IMR-90 (cell line): ENCODE results near the gene CCNB2. TPM values are rescaled to one million over a fixed set of nuclear protein-coding genes. Genes with fewer than 3 reads are reported as not detected.
A peak's percentile ranks its signal among the peaks of the same experiment; 100 is the strongest.

Experiments
- ATAC-seq: fragments of 200-7000 bp; cut with Tn5 transposase; 2 replicates; pipeline ENCODE4 v1.9.1; 2020; ENCODE audit warnings: low read depth, mild to moderate bottlenecking, moderate library complexity
- BruUV-seq: library from RNA; stranded (reverse); fragments of 400-500 nt; replicated peaks from 2 replicates; lab custom pipeline; 2021; lab: Mats Ljungman, UMichigan
- CTCF ChIA-PET: fragments of 300-600 bp; formaldehyde crosslinking; extraction: SDS; loops from one replicate; lab custom pipeline; 2021; ENCODE audit warnings: antibody characterized with exemption; lab: Yijun Ruan, JAX
- POLR2A ChIA-PET: fragments of 300-600 bp; sonication (Branson Sonifier 250); formaldehyde crosslinking; loops from one replicate; lab custom pipeline; 2022; ENCODE audit warnings: antibody characterized with exemption; ENCODE audit not compliant: unreplicated experiment; lab: Charles Lee
- DNase-seq: peaks from one replicate; pipeline ENCODE4 v3.0.0; 2013
- H2AFZ ChIP-seq: replicated peaks from 2 replicates; pipeline ENCODE3; 2013; ENCODE audit warnings: low read length, mild to moderate bottlenecking; ENCODE audit not compliant: poor library complexity
- H2AK5ac ChIP-seq: 2 replicates; pipeline ENCODE4 v1.6.1; 2013; ENCODE audit warnings: low read depth, low read length, inconsistent platforms
- H2AK9ac ChIP-seq: replicated peaks from 2 replicates; pipeline ENCODE3; 2013; ENCODE audit warnings: mild to moderate bottlenecking, low read depth, low read length, moderate library complexity; ENCODE audit not compliant: poor library complexity
- H2BK120ac ChIP-seq: 2 replicates; pipeline ENCODE4 v1.6.1; 2013; ENCODE audit warnings: low read depth, low read length, inconsistent platforms
- H2BK15ac ChIP-seq: 3 replicates; pipeline ENCODE4 v1.6.1; 2013; ENCODE audit warnings: low read depth, low read length, inconsistent platforms
- H2BK20ac ChIP-seq: 2 replicates; pipeline ENCODE4 v1.6.1; 2013; ENCODE audit warnings: low read depth, mild to moderate bottlenecking, inconsistent platforms, low read length, moderate library complexity
- H2BK5ac ChIP-seq: 2 replicates; pipeline ENCODE4 v1.6.1; 2013; ENCODE audit warnings: mild to moderate bottlenecking, low read depth, low read length, inconsistent platforms; ENCODE audit not compliant: poor library complexity, severe bottlenecking
- H3K14ac ChIP-seq: replicated peaks from 2 replicates; pipeline ENCODE4 v1.6.1; 2013; ENCODE audit warnings: low read depth, low read length, inconsistent platforms
- H3K18ac ChIP-seq: 2 replicates; pipeline ENCODE4 v1.6.1; 2013; ENCODE audit warnings: low read depth, low read length, control low read depth
- H3K23ac ChIP-seq: 2 replicates; pipeline ENCODE4 v1.6.1; 2013; ENCODE audit warnings: low read depth, low read length, inconsistent platforms
- H3K27ac ChIP-seq: 2 replicates; pipeline ENCODE4 v1.5.1; 2013; ENCODE audit warnings: mild to moderate bottlenecking, control low read depth, low read length; ENCODE audit not compliant: insufficient read depth
- H3K27me3 ChIP-seq: 2 replicates; pipeline ENCODE4 v1.6.1; 2013; ENCODE audit warnings: low read length; ENCODE audit not compliant: control insufficient read depth, insufficient read depth
- H3K36me3 ChIP-seq: 2 replicates; pipeline ENCODE4 v1.6.1; 2013; ENCODE audit warnings: low read length, mixed read lengths; ENCODE audit not compliant: control insufficient read depth, insufficient read depth
- H3K4ac ChIP-seq: 2 replicates; pipeline ENCODE4 v1.6.1; 2013; ENCODE audit warnings: low read depth, low read length, inconsistent platforms
- H3K4me1 ChIP-seq: 2 replicates; pipeline ENCODE4 v1.6.1; 2013; ENCODE audit warnings: low read length, mixed read lengths; ENCODE audit not compliant: control insufficient read depth, insufficient read depth
- H3K4me2 ChIP-seq: 2 replicates; pipeline ENCODE4 v1.6.1; 2013; ENCODE audit warnings: low read depth, mild to moderate bottlenecking, control low read depth, low read length, moderate library complexity
- H3K4me3 ChIP-seq: 2 replicates; pipeline ENCODE4 v1.5.1; 2013; ENCODE audit warnings: low read depth, mild to moderate bottlenecking, control low read depth, low read length, moderate library complexity; ENCODE audit not compliant: insufficient read depth
- H3K56ac ChIP-seq: 2 replicates; pipeline ENCODE4 v1.6.1; 2013; ENCODE audit warnings: low read length, inconsistent platforms; ENCODE audit not compliant: insufficient read depth; ENCODE audit errors: extremely low read depth
- H3K79me1 ChIP-seq, 2 experiments: 2 replicates each; pipeline ENCODE4 v1.6.1; 2013; ENCODE audit warnings: low read length in 2 of 2, inconsistent platforms in 1 of 2, low read depth in 1 of 2
- H3K9ac ChIP-seq: 2 replicates; pipeline ENCODE4 v1.6.1; 2013; ENCODE audit warnings: low read depth, low read length, control low read depth
- H3K9me1 ChIP-seq: 2 replicates; pipeline ENCODE4 v1.6.1; 2013; ENCODE audit warnings: low read length, inconsistent platforms; ENCODE audit not compliant: insufficient read depth
- H3K9me3 ChIP-seq: 2 replicates; pipeline ENCODE4 v1.6.1; 2013; ENCODE audit warnings: low read length; ENCODE audit not compliant: control insufficient read depth, insufficient read depth
- H4K20me1 ChIP-seq: 2 replicates; pipeline ENCODE4 v1.6.1; 2013; ENCODE audit warnings: low read length, inconsistent platforms; ENCODE audit not compliant: insufficient read depth
- H4K5ac ChIP-seq: 2 replicates; pipeline ENCODE4 v1.6.1; 2013; ENCODE audit warnings: mild to moderate bottlenecking, low read depth, low read length, control low read depth
- H4K8ac ChIP-seq, 2 experiments: 2 replicates each; pipeline ENCODE4 v1.6.1; 2013; ENCODE audit warnings: low read depth in 2 of 2, low read length in 2 of 2, control low read depth in 1 of 2, inconsistent platforms in 1 of 2
- H4K91ac ChIP-seq: 2 replicates; pipeline ENCODE4 v1.6.1; 2013; ENCODE audit warnings: low read depth, low read length, inconsistent platforms; ENCODE audit not compliant: insufficient read depth
- BHLHE40 ChIP-seq: fragments of 150-350 bp; IDR thresholded peaks from 2 replicates; pipeline ENCODE4 v1.6.1; 2016; ENCODE audit warnings: mild to moderate bottlenecking, low read depth, low read length
- CEBPB ChIP-seq: IDR thresholded peaks from 2 replicates; pipeline ENCODE4 v1.6.1; 2012; ENCODE audit warnings: low read depth, low read length, improper control_type of control experiment
- CHD1 ChIP-seq: IDR thresholded peaks from 2 replicates; pipeline ENCODE4 v1.6.1; 2012; ENCODE audit warnings: low read depth, low read length, improper control_type of control experiment
- FOS ChIP-seq: fragments of 150-350 bp; IDR thresholded peaks from 2 replicates; pipeline ENCODE4 v1.6.1; 2016; ENCODE audit warnings: low read depth, low read length
- MAFK ChIP-seq: IDR thresholded peaks from 2 replicates; pipeline ENCODE4 v1.6.1; 2012; ENCODE audit warnings: low read depth, low read length, improper control_type of control experiment
- NFE2L2 ChIP-seq: fragments of 150-350 bp; IDR thresholded peaks from 2 replicates; pipeline ENCODE4 v1.6.1; 2016; ENCODE audit warnings: low read depth, mild to moderate bottlenecking, low read length
- POLR2A ChIP-seq: IDR thresholded peaks from 2 replicates; pipeline ENCODE4 v1.6.1; 2012; ENCODE audit warnings: mild to moderate bottlenecking, low read depth, low read length
- RAD21 ChIP-seq: IDR thresholded peaks from 2 replicates; pipeline ENCODE4 v1.6.1; 2012; ENCODE audit warnings: low read length, improper control_type of control experiment
- SMC3 ChIP-seq: fragments of 150-350 bp; IDR thresholded peaks from 2 replicates; pipeline ENCODE4 v1.6.1; 2016; ENCODE audit warnings: low read depth, mild to moderate bottlenecking, antibody characterized with exemption, low read length, moderate library complexity
- WGBS, 2 experiments: methylation state at CpG; one replicate each; pipeline versions ENCODE4 v1.1.5 to v1.1.7; 2013; ENCODE audit warnings: missing lambda C conversion rate in 2 of 2; ENCODE audit not compliant: insufficient read length in 1 of 2; ENCODE audit errors: extremely low coverage in 2 of 2; 5-methylcytosine and 5-hydroxymethylcytosine counted together
- dilution Hi-C: fragments of 300-500 bp; cut with HindIII; formaldehyde crosslinking; loops from one replicate; pipeline ENCODE4 v1.14.3; 2018; ENCODE audit warnings: low sequenced_read_pairs; ENCODE audit not compliant: unreplicated experiment
- in situ Hi-C: fragments of 300-500 bp; cut with MboI; formaldehyde crosslinking; loops from 3 replicates; pipeline ENCODE4 v1.14.3; 2019; ENCODE audit warnings: low sequenced_read_pairs, inconsistent platforms, mixed read lengths
- intact Hi-C: fragments of 100-400 bp; cut with micrococcal nuclease; formaldehyde crosslinking; loops from 2 replicates; pipeline ENCODE4 v1.10.0; 2022
- polyA plus RNA-seq, 3 experiments: library from polyadenylated mRNA; depleted of rRNA; stranded (reverse); fragments of >200 nt; gene quantifications; 2 replicates each; pipeline ENCODE4 v1.2.3, GENCODE V29; 2012; ENCODE audit warnings: low replicate concordance in 1 of 3
- total RNA-seq: library from RNA; depleted of rRNA; stranded (reverse); fragments of >200 nt; gene quantifications from 2 replicates; pipeline ENCODE4 v1.2.3, GENCODE V29; 2012
- TF ChIP-seq, protein P1 (sequence below): conservative IDR thresholded peaks from 2 replicates; pipeline ENCODE4 v1.5.1; 2012; ENCODE audit warnings: mild to moderate bottlenecking, low read depth, low read length, improper control_type of control experiment

The CCNB2 gene
- total and polyA plus RNA-seq, 2 of the 4 experiments (the other 2 are of a cell fraction): 52.5 to 54.6 TPM

DNA sequence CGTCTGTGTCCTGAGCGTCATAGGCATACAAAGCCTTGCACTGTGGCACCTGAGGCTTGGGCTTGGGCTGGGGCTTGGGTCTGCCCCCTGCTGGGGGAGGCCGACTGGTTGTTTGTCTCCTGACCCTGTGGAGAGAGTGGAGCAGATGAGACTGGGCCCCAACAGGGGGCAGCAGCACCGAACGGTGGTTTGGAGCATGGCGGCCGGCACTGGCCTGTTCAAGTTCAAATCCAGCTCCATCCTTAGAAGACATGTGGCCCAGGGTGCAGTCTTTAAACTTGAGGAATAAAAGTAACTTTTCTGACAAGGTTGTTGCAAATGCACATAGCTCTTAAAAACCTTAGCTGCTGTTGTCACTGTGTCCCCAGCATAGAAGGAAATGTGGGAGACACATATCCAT, 33.3 kb downstream of the CCNB2 start:
- TF ChIP-seq RAD21 (peak; percentile 38), NFE2L2 (no peak), POLR2A (no peak), MAFK (no peak), FOS (no peak), CEBPB (no peak), SMC3 (peak; percentile 52), CHD1 (no peak), BHLHE40 (no peak)
- TF ChIP-seq, protein P1, sequence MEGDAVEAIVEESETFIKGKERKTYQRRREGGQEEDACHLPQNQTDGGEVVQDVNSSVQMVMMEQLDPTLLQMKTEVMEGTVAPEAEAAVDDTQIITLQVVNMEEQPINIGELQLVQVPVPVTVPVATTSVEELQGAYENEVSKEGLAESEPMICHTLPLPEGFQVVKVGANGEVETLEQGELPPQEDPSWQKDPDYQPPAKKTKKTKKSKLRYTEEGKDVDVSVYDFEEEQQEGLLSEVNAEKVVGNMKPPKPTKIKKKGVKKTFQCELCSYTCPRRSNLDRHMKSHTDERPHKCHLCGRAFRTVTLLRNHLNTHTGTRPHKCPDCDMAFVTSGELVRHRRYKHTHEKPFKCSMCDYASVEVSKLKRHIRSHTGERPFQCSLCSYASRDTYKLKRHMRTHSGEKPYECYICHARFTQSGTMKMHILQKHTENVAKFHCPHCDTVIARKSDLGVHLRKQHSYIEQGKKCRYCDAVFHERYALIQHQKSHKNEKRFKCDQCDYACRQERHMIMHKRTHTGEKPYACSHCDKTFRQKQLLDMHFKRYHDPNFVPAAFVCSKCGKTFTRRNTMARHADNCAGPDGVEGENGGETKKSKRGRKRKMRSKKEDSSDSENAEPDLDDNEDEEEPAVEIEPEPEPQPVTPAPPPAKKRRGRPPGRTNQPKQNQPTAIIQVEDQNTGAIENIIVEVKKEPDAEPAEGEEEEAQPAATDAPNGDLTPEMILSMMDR: peak; percentile 59
- no TSS peak for BruUV-seq
- no peaks in the 10 kb centered on the region for H3K27me3 ChIP-seq
- H2BK15ac ChIP-seq: no peak overlapping the region
- no peak overlapping the region for H3K27ac ChIP-seq
- WGBS, 2 experiments: no CpG with 5 or more reads among the region's 7 CpGs
- no peaks in the 10 kb centered on the region for H3K9me3 ChIP-seq
- no peak overlapping the region for H2AK9ac ChIP-seq
- in situ Hi-C loops: no loop called here
- ChIA-PET POLR2A (no interaction called here), CTCF (interaction anchor here (0.5 kb wide), 1 partner anchor 291 kb away, joined by 5 read pairs; no protein-coding TSS in a partner anchor)
- H2BK20ac ChIP-seq: no peak overlapping the region
- dilution Hi-C loops: no loop called here
- H3K4ac ChIP-seq: no peak overlapping the region
- H3K4me2 ChIP-seq: no peak overlapping the region
- H3K36me3 ChIP-seq: peaks cover 36% of the 10 kb centered on the region
- H4K5ac ChIP-seq: no peak overlapping the region
- DNase-seq (peak; percentile 22), ATAC-seq (peak; percentile 77)
- H3K23ac ChIP-seq: no peak overlapping the region
- H3K79me1 ChIP-seq: peaks cover 23 to 41% of the 10 kb centered on the region in 2 experiments
- H3K4me3 ChIP-seq: no peak overlapping the region
- no peak overlapping the region for H2BK120ac ChIP-seq
- H4K8ac ChIP-seq: no peak overlapping the region
- H3K14ac ChIP-seq: no peak overlapping the region
- H2BK5ac ChIP-seq: no peak overlapping the region
- H4K91ac ChIP-seq: no peak overlapping the region
- H3K9ac ChIP-seq: no peak overlapping the region
- no peak overlapping the region for H3K18ac ChIP-seq
- no peaks in the 10 kb centered on the region for H3K4me1 ChIP-seq
- H4K20me1 ChIP-seq: no peaks in the 10 kb centered on the region; the same call in 1 of the 2 replicates
- H3K56ac ChIP-seq: no peak overlapping the region
- H3K9me1 ChIP-seq: peaks cover 8% of the 10 kb centered on the region
- H2AK5ac ChIP-seq: no peak overlapping the region
- no peak overlapping the region for H2AFZ ChIP-seq
- intact Hi-C loops: loop anchor here (1.0 kb wide), 1 partner anchor 158 kb away; no protein-coding TSS in a partner anchor
